ENCODE data around the gene OR3A1.
"Not testable (repeated sequence)": the region's sequence is repeated elsewhere in the genome, so short reads cannot be mapped to it uniquely, and the experiment has no call there.

The OR3A1 gene

GRCh38 chr17:3298260-3298659, at the start of gene OR3A1:
Gene OR3A1 (minus strand): TSS chr17:3298360. CDS start chr17:3292582, 5,778 bp downstream.
- no peak for DNase-seq (ENCODE audit: low read depth in 1 of 2, low spot score in 1 of 2)

- not testable (repeated sequence) for DNase-seq (ENCODE audit: low read depth in 1 of 2, low spot score in 1 of 2)
These were observed 44.6 kb upstream of the OR3A1 start for GRCh38 chr17:3342782-3343181.

DNA sequence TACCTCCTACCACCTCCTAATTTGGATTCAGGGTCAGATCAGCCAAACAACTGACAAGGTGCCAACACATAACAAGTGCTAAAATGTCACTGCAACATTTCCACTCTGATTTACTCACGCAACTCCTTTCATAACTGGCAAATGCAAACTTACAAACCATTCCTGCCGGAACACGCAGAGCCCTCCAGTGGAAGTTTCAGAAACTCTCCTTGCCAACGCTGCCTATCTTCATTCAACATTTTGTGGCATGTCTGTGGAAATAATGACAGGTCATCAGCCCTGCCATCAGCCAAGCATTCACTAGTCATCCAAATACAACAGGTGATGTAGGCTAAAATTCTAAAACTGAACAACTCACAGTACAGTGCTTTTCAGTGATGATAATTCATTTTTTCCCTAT, 37.7 kb upstream of the OR3A1 start:
- no peak for DNase-seq (ENCODE audit: low read depth in 1 of 2, low spot score in 1 of 2)

- DNase-seq (ENCODE audit: low read depth in 1 of 2, low spot score in 1 of 2), result no peak
These were observed 20.2 kb upstream of the OR3A1 start for GRCh38 chr17:3318336-3318735.

DNA sequence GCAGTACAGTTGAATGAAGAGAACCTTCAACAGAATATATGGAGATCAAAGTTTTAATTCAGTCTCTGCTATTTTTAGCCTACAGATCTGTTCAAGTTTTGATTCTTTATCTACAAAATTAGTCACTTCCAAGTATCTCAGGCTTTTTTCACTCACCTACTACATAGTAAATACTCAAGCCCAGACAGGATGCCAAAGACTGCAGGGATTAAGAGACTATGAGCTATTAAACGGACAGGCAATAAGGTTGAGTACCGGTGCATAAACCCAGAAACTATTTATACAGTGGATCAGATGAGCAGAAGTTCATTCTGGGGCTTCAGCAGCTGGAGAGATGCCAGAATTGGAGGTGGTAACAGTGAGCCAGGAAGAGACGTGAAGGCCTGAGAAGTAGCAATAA, 18.7 kb upstream of the OR3A1 start:
- no peak for DNase-seq (ENCODE audit: low read depth in 1 of 2, low spot score in 1 of 2)

- no peak for DNase-seq (ENCODE audit: low read depth in 1 of 2, low spot score in 1 of 2)
These were observed 10.4 kb upstream of the OR3A1 start for GRCh38 chr17:3308603-3309002.

DNA sequence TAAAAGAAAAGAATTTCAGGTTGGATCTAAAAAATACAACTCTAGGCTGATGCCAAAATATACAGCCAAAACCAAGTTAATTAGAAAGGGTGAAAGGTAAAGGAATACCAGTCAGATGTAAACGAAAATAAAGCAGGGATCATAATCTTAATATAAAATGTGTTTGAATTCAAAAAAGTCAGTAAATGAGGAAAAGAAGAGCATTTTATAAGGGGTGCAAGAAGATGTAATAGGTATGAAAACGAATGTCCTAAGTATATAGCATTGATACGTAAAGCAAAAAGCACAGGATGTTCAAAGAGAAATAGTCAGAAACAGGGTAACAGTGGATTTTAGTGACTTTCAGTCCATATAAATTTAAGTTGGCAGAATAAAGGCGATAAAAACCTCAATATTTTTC, 2.5 kb downstream of the OR3A1 start:
- DNase-seq (ENCODE audit: low read depth in 1 of 2, low spot score in 1 of 2), result no peak

DNA sequence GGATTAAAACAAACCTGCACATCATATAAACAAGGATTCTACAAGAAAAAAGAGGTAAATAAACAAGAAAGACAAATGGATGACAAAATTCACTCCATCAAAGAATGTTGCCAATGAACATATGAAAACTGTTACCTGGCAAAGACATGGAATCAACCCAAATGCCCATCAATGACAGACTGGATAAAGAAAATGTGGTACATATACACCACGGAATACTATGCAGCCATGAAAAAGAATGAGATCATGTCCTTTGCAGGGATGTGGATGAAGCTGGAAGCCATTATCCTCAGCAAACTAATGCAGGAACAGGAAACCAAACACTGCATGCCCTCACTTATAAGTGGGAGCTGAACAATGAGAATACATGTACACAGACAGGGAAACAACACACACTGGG, 4.6 kb downstream of the OR3A1 start:
- DNase-seq (ENCODE audit: low read depth in 1 of 2, low spot score in 1 of 2), result not testable (repeated sequence)

- no peak for DNase-seq (ENCODE audit: low read depth in 1 of 2, low spot score in 1 of 2)
These were observed 15.3 kb downstream of the OR3A1 start for GRCh38 chr17:3282901-3283300.

GRCh38 chr17:3276126-3276525, 22.0 kb downstream of the OR3A1 start:
- no peak for DNase-seq (ENCODE audit: low read depth in 1 of 2, low spot score in 1 of 2)

GRCh38 chr17:3271072-3271848, 26.9 kb downstream of the OR3A1 start:
- DNase-seq (ENCODE audit: low read depth in 1 of 2, low spot score in 1 of 2), result no peak

- no peak for DNase-seq (ENCODE audit: low read depth in 1 of 2, low spot score in 1 of 2)
These were observed 37.6 kb downstream of the OR3A1 start for GRCh38 chr17:3260600-3260999.

DNA sequence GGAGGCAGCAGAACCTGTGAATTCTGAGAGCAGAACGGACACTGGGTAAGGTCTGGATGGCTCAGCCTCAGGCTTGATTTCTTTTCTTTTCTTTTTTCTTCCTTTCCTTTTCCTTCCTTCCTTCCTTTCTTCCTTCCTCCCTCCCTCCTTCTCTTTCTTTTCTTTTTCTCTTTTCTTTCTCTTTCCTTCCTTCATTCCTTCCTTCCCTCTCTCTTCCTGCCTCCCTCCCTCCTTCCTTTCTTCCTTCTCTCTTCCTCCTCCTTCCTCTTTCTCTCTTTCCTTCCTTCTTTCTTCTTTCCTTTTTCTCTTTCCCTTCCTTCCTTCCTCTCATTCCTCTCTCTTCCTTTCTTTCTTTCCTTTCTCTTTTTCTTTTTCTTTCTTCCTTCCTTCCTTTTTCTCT, 38.0 kb downstream of the OR3A1 start:
- DNase-seq (ENCODE audit: low read depth in 1 of 2, low spot score in 1 of 2), result no peak

- DNase-seq (ENCODE audit: low read depth in 1 of 2, low spot score in 1 of 2), result no peak
These were observed 41.6 kb downstream of the OR3A1 start for GRCh38 chr17:3256575-3256974.

DNA sequence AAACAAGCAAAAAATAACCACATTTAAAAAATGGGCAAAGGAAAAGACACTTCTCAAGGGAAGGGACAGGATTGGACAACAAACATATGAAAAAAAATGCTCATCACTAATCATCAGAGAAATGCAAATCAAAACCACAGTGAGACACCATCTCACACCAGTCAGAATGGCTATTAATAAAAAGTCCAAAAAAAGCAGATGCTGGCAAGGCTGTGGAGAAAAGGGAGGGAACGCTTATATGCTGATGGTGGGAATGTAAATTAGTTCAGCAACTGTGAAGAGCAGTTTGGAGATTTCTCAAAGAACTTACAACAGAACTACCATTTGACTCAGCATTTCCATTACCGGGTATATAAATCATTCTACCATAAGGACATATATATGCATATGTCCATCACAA, 49.1 kb downstream of the OR3A1 start:
- DNase-seq (ENCODE audit: low read depth in 1 of 2, low spot score in 1 of 2), result not testable (repeated sequence)

DNA sequence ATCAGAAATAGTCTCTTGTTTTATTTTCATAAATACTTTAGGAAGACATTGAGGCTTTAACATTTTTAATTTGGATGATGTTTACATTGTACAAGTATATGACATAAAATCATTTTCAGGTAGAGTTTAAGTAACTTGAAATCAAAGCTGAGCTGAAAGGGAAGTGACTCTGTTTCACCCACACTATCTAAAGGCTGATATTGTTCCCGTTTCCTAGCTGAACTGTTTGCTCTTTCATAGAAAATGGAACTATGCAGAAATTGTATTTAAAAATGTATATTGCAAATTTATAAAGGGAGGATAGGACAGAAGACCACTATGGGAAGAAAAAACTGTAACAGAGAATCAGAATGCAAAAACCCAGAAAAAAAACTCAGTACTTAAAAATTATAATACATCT, 53.3 kb downstream of the OR3A1 start:
- not testable (repeated sequence) for DNase-seq (ENCODE audit: low read depth in 1 of 2, low spot score in 1 of 2)

- not testable (repeated sequence) for DNase-seq (ENCODE audit: low read depth in 1 of 2, low spot score in 1 of 2)
These were observed 57.1 kb downstream of the OR3A1 start for GRCh38 chr17:3241044-3241443.
